Memory B cell (primary cell): ENCODE data around the gene SERPINB7.

Source experiments
- ATAC-seq: fragments of 150-1000 bp; cut with Tn5 transposase; 2 replicates; pipeline ENCODE4 v1.10.0; 2021; ENCODE audit warnings: low read depth, mild to moderate bottlenecking, moderate library complexity
- DNase-seq, 2 donors: peaks; one replicate each; pipeline ENCODE4 v3.0.0; 2022; ENCODE audit warnings: low spot score in 2 of 2
- H3K27ac Mint-ChIP-seq: one replicate; pipeline ENCODE4 v1.8.0; 2022; ENCODE audit warnings: mild to moderate bottlenecking, moderate library complexity, mixed read lengths
- H3K27me3 Mint-ChIP-seq: one replicate; pipeline ENCODE4 v1.8.0; 2022; ENCODE audit warnings: mixed read lengths
- H3K36me3 Mint-ChIP-seq: one replicate; pipeline ENCODE4 v1.8.0; 2022; ENCODE audit warnings: mild to moderate bottlenecking, mixed read lengths
- H3K4me1 Mint-ChIP-seq: one replicate; pipeline ENCODE4 v1.8.0; 2022; ENCODE audit warnings: mixed read lengths
- H3K4me3 Mint-ChIP-seq: one replicate; pipeline ENCODE4 v1.8.0; 2022; ENCODE audit warnings: mild to moderate bottlenecking, moderate library complexity, mixed read lengths
- H3K9me3 Mint-ChIP-seq: one replicate; pipeline ENCODE4 v1.8.0; 2022; ENCODE audit warnings: mixed read lengths

Gene SERPINB7

GRCh38 chr18:63817441-63818051 lies 42.3 kb downstream of the SERPINB7 start:
- Mint-ChIP-seq H3K4me1 (no peaks in the 10 kb centered on the region), H3K4me3 (no peak overlapping the region), H3K27ac (no peak overlapping the region), H3K27me3 (peaks cover 7% of the 10 kb centered on the region), H3K36me3 (peaks cover 3% of the 10 kb centered on the region), H3K9me3 (peaks cover 19% of the 10 kb centered on the region)
- DNase-seq (no peak), ATAC-seq (no peak)

- no peak for DNase-seq
- Mint-ChIP-seq H3K4me1 (no peaks in the 10 kb centered on the region), H3K27me3 (peaks cover 9% of the 10 kb centered on the region), H3K9me3 (peaks cover 19% of the 10 kb centered on the region), H3K36me3 (peaks cover 3% of the 10 kb centered on the region), H3K4me3 (no peak overlapping the region), H3K27ac (no peak overlapping the region)
- no peak for ATAC-seq
These were observed 43.0 kb downstream of the SERPINB7 start for GRCh38 chr18:63818212-63818611.

GRCh38 chr18:63819786-63820185 lies 44.6 kb downstream of the SERPINB7 start:
- Mint-ChIP-seq H3K4me3 (no peak overlapping the region), H3K27ac (no peak overlapping the region), H3K27me3 (peaks cover 10% of the 10 kb centered on the region), H3K36me3 (peaks cover 3% of the 10 kb centered on the region), H3K4me1 (no peaks in the 10 kb centered on the region), H3K9me3 (peaks cover 19% of the 10 kb centered on the region)
- no peak for ATAC-seq
- DNase-seq: no peak

- DNase-seq: no peak
- Mint-ChIP-seq H3K9me3 (peaks cover 14% of the 10 kb centered on the region), H3K4me1 (no peaks in the 10 kb centered on the region), H3K27ac (no peak overlapping the region), H3K36me3 (peaks cover 3% of the 10 kb centered on the region), H3K27me3 (peaks cover 9% of the 10 kb centered on the region), H3K4me3 (no peak overlapping the region)
- ATAC-seq: no peak
These were observed 45.5 kb downstream of the SERPINB7 start for GRCh38 chr18:63820694-63821093.

GRCh38 chr18:63823516-63824219 lies 48.5 kb downstream of the SERPINB7 start:
- ATAC-seq: no peak
- Mint-ChIP-seq H3K4me1 (no peaks in the 10 kb centered on the region), H3K36me3 (no peaks in the 10 kb centered on the region), H3K27ac (no peak overlapping the region), H3K27me3 (peaks cover 10% of the 10 kb centered on the region), H3K4me3 (no peak overlapping the region), H3K9me3 (no peaks in the 10 kb centered on the region)
- DNase-seq: no peak

GRCh38 chr18:63824220-63824525 lies 49.0 kb downstream of the SERPINB7 start:
- Mint-ChIP-seq H3K27ac (no peak overlapping the region), H3K4me3 (no peak overlapping the region), H3K36me3 (no peaks in the 10 kb centered on the region), H3K9me3 (no peaks in the 10 kb centered on the region), H3K27me3 (peaks cover 9% of the 10 kb centered on the region), H3K4me1 (no peaks in the 10 kb centered on the region)
- no peak for DNase-seq
- no peak for ATAC-seq

- no peak for DNase-seq
- Mint-ChIP-seq H3K27ac (no peak overlapping the region), H3K27me3 (peaks cover 5% of the 10 kb centered on the region), H3K4me3 (no peak overlapping the region), H3K4me1 (peaks cover 6% of the 10 kb centered on the region), H3K36me3 (no peaks in the 10 kb centered on the region), H3K9me3 (no peaks in the 10 kb centered on the region)
- no peak for ATAC-seq
These were observed 52.9 kb downstream of the SERPINB7 start for GRCh38 chr18:63828120-63828519.

- Mint-ChIP-seq H3K36me3 (no peaks in the 10 kb centered on the region), H3K4me3 (no peak overlapping the region), H3K4me1 (peaks cover 6% of the 10 kb centered on the region), H3K9me3 (no peaks in the 10 kb centered on the region), H3K27me3 (peaks cover 5% of the 10 kb centered on the region), H3K27ac (no peak overlapping the region)
- DNase-seq (no peak), ATAC-seq (no peak)
These were observed 53.4 kb downstream of the SERPINB7 start for GRCh38 chr18:63828656-63829055.

GRCh38 chr18:63829886-63830285 lies 54.7 kb downstream of the SERPINB7 start:
- no peak overlapping the region for H3K4me3 Mint-ChIP-seq
- H3K36me3 Mint-ChIP-seq: no peaks in the 10 kb centered on the region
- DNase-seq: no peak
- H3K4me1 Mint-ChIP-seq: peaks cover 6% of the 10 kb centered on the region
- H3K27me3 Mint-ChIP-seq: peaks cover 4% of the 10 kb centered on the region
- H3K9me3 Mint-ChIP-seq: no peaks in the 10 kb centered on the region
- ATAC-seq: no peak
- H3K27ac Mint-ChIP-seq: no peak overlapping the region

- no peaks in the 10 kb centered on the region for H3K36me3 Mint-ChIP-seq
- H3K27ac Mint-ChIP-seq: no peak overlapping the region
- peaks cover 6% of the 10 kb centered on the region for H3K4me1 Mint-ChIP-seq
- H3K27me3 Mint-ChIP-seq: peaks cover 6% of the 10 kb centered on the region
- ATAC-seq (peak; percentile 31), DNase-seq (no peak)
- H3K4me3 Mint-ChIP-seq: no peak overlapping the region
- H3K9me3 Mint-ChIP-seq: no peaks in the 10 kb centered on the region
These were observed 56.0 kb downstream of the SERPINB7 start for GRCh38 chr18:63831080-63831788.

GRCh38 chr18:63832470-63832869 lies 57.3 kb downstream of the SERPINB7 start:
- Mint-ChIP-seq H3K36me3 (no peaks in the 10 kb centered on the region), H3K4me1 (peaks cover 6% of the 10 kb centered on the region), H3K9me3 (no peaks in the 10 kb centered on the region), H3K4me3 (no peak overlapping the region), H3K27me3 (peaks cover 6% of the 10 kb centered on the region), H3K27ac (no peak overlapping the region)
- no peak for ATAC-seq
- no peak for DNase-seq

GRCh38 chr18:63834471-63835113 lies 59.4 kb downstream of the SERPINB7 start:
- H3K4me1 Mint-ChIP-seq: peaks cover 6% of the 10 kb centered on the region
- H3K4me3 Mint-ChIP-seq: no peak overlapping the region

GRCh38 chr18:63836456-63836855 lies 61.2 kb downstream of the SERPINB7 start:
- no peak for ATAC-seq
- Mint-ChIP-seq H3K36me3 (no peaks in the 10 kb centered on the region), H3K27me3 (peaks cover 8% of the 10 kb centered on the region), H3K4me3 (no peak overlapping the region), H3K27ac (no peak overlapping the region), H3K4me1 (peaks cover 3% of the 10 kb centered on the region), H3K9me3 (no peaks in the 10 kb centered on the region)
- no peak for DNase-seq

More at GRCh38 chr18:63834471-63835113, 59.4 kb downstream of the SERPINB7 start:
- no peak overlapping the region for H3K27ac Mint-ChIP-seq
- no peak for ATAC-seq
- H3K27me3 Mint-ChIP-seq: peaks cover 6% of the 10 kb centered on the region
- DNase-seq: no peak
- H3K36me3 Mint-ChIP-seq: no peaks in the 10 kb centered on the region
- no peaks in the 10 kb centered on the region for H3K9me3 Mint-ChIP-seq

- Mint-ChIP-seq H3K4me1 (no peaks in the 10 kb centered on the region), H3K9me3 (no peaks in the 10 kb centered on the region), H3K36me3 (no peaks in the 10 kb centered on the region), H3K27me3 (peaks cover 6% of the 10 kb centered on the region), H3K4me3 (no peak overlapping the region), H3K27ac (no peak overlapping the region)
- no peak for ATAC-seq
- no peak for DNase-seq
These were observed 62.4 kb downstream of the SERPINB7 start for GRCh38 chr18:63837590-63837989.
